HG02642 (cell line): ENCODE results near the gene TBC1D30.

Experiments used
- ATAC-seq: cut with Tn5 transposase; IDR thresholded peaks from one replicate; pipeline ENCODE4 v1.9.1; 2021; ENCODE audit warnings: mild to moderate bottlenecking; ENCODE audit not compliant: unreplicated experiment, poor library complexity

The TBC1D30 gene

DNA sequence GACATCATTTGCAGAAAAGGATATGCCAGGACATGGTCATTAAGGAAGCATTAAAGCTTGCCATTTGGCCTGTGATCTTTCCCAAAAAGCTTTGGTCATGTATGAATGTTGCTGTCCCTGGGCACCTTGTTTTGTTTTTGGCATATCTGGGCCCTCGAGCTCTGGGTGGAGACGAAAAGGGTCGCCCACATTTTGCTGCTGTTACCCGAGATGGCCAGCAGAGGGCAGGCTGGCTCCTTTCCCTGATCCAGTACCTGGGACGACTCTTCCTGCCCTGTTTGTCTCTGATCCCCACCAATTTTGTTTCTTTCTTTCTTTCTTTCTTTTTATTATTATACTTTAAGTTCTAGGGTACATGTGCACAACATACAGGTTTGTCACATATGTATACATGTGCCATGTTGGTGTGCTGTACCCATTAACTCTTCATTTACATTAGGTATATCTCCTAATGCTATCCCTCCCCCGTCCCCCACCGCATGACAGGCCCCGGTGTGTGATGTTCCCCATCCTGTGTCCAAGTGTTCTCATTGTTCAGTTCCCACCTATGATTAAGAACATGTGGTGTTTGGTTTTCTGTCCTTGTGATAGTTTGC is 22.2 kb upstream of the TBC1D30 start:
- ATAC-seq, result peak; percentile 62

DNA sequence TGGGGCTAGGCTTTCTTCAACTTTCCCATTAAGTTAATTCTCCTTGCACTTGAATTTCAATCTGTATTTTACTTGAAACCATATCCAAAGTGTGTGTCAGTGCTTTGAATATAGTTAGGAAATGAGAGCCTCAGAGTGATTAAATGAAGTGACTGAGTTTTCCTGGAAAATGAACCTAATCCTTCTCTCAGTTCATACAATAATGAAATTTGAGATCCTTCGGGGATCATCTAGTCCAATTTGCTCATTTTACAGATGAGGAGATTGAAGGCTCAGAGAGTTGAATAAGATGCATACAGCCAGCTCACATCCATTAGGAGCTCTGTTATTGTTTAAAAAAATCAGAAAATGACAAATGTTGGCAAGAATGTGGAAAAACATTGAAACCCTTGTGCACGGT is 18.3 kb upstream of the TBC1D30 start:
- no peak for ATAC-seq

DNA sequence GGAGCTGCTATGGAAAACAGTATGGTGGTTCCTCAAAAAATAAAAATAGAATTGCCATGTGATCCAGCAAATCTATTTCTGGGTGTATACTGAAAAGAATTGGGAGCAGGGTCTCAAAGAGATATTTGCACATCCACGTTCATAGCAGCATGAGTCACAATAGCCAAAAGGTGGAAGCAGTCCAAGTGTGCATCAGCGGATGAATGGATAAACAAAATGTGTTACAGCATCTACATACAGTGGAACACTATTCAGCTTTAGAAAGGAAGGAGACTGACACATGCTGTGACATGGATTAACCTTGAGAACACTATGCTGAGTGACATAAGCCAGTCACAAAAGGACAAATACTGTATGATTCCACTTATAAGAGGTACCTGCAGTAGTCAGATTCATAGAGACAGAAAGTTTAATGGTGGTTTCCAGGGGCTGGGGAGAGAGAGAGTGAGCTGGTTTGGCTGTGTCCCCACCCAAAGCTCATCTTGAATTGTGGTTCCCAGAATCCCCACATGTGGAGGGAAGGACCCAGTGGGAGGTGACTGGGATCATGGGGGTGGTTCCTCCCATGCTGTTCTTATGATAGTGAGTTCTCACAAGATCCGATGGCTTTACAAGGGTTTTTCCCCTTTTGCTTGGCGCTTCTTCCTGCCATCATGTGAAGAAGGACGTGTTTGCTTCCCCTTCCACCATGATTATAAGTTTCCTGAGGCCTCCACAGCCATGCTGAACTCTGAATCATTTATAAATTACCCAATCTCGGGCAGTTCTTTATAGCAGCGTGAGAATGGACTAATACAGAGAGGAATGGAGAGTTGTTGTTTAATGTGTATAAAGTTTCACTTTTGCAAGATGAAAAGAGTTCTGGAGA is 17.6 kb upstream of the TBC1D30 start:
- ATAC-seq, result no peak

DNA sequence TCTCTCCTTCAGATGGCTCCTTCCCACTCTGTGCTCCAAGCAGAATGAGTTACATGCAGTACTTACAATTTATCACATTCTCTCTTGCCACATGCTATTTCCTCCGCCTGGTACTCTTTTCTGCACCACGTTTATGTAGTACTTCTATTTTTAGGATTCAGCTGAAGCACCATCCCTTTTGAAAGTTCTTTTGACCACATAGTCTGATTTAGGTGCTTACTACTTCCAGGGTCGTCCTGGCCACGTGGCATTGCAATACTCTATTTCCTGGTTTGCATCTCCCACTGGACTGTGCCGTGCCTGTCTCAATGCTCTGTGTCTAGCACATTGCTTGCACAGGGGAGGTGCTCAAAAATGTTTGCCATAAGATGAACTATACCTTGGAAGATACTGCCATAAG is 16.3 kb upstream of the TBC1D30 start:
- no peak for ATAC-seq

DNA sequence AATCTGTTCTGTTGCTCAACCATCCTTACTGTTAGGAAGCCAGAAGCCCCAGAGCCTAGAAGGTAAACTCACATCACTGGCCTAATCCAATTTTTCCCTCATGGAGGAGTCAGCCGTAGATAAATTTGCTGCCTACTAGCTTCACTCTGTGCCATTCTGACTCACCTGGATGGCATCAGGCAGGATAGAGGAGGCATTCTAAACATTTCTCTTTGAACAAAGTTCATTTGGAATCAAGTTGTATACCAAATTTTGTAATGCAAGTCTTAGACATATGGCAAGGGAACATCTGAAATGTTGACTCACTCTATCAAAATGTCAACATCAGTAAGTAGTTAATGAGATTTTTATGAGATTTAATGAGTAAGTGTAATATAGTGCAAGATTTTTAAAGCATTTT is 13.6 kb upstream of the TBC1D30 start:
- no peak for ATAC-seq

DNA sequence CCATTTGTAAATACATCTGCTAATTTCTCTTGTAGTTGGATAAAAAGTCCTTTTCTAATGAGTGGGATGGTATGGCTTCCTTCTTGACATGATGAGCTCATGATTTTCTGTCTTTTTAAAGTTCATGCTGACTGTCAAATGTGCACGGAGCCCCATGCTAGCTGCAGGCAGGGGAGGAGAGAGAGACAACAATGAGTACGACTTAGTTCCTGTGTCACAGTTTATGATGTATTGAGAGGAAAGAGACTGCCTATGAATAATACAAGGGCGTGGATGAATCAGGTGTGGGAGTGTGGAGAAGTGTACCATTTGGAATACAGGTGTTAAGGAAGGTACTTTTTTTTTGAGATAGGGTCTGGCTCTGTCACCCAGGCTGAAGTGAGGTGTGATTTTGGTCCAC is 10.7 kb upstream of the TBC1D30 start:
- ATAC-seq, result no peak

DNA sequence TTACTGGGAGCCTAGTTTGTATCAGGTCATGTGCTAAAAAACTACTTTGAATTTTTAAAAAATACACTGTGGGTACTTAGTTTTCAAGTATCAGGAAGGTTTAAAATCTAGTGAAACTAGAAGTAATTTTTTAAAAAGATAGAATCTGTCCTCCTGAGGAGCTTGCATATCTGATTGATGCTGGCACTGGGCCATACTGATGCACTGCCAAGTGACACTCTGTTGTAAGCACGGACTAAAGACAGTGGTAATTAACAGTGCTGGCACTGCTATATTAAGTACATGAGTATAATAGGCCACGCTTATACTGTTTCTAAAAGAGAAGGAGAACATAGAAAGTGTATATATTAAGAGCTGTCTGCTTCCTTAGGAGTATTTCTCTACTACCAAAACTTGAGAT is 10.0 kb upstream of the TBC1D30 start:
- ATAC-seq, result no peak

DNA sequence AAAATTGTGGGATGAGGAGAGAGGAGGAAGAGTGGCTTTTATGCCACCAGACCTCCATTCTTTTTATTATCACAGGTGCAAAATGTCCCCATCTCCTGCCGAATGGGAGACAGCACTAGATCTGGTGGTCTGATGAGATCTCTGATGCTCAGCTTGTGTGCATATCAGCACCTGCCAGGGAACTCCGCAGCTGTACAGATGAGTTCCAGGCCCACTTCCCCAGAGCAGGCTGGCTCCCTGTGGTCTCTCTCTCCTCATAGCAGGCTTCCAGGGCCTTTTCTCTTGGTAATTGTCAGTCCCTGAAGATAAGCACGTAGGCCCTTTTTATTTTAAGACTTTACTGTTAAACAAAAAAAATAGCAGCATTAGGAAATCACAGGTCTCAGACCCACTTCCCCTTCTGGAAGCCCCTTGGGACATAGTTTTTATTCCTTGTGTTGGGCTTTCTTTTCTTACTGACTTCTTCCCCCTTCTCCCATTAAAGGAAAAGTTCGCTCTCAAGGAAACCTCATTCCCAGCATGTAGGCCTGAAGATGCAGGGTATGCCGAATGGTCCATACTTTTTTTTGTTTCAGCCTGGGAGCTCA is 4.5 kb upstream of the TBC1D30 start:
- no peak for ATAC-seq

DNA sequence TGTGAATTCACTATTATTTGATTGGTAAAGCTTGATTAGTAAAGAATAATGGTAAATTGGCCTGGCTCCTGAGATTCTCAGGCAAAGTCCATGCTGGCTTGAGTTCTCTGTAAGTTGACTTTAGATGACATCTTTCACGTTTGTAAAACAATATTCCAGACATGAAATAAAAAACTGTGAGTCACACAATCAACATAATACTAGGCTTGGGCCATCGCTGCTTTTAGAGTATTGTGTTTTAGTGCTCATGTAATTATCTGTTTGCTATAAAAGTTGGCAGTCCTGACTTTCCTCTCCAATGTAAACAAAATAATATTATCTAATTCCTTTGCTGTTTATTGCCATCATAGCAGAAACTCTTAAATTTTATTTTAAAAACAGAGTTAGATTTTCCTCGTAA is 3.9 kb upstream of the TBC1D30 start:
- no peak for ATAC-seq

DNA sequence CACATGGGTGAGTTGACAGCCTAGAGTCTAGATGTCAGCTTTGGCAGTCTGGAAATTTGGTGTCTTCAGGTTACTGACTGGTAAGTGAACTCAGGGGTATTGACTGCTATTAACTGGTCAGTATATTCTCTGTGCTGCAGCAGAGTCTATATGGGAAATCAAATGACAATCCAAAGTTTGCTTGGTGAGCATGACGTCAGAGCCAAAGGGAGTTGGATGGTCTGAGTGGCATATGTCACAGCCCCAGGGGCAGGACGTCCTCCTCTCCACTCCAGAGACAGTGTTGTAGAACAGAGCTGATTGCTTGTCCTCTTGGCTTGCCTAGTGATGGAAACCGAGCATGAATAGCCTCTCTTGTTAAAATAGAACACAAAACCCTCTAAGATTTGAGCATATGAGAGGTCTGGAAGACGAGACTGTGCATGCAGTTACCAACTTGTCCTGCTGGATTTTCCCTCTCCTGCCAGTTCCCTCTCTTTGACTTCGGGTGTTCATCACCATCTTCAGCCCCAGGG is 3.3 kb upstream of the TBC1D30 start:
- ATAC-seq, result no peak

DNA sequence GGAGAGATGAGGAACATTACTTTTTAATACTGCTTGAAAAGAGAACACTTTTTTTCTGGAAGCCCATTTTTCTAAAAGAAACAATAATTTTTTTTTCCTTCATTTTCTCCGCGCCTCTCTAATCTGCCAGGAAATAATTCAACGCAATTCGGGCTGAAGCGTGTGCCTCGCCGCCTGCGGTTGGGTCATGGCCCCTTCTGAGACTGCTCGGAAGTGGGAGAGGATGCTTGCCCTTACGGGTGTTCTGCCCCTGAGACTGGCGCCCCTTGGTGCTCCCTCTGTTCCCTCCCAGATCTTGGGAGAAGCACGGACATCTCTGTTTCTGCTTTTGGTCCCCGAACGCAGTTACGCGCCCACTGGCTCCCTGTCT is 332 bp upstream of the TBC1D30 start:
- ATAC-seq, result peak; percentile 28

DNA sequence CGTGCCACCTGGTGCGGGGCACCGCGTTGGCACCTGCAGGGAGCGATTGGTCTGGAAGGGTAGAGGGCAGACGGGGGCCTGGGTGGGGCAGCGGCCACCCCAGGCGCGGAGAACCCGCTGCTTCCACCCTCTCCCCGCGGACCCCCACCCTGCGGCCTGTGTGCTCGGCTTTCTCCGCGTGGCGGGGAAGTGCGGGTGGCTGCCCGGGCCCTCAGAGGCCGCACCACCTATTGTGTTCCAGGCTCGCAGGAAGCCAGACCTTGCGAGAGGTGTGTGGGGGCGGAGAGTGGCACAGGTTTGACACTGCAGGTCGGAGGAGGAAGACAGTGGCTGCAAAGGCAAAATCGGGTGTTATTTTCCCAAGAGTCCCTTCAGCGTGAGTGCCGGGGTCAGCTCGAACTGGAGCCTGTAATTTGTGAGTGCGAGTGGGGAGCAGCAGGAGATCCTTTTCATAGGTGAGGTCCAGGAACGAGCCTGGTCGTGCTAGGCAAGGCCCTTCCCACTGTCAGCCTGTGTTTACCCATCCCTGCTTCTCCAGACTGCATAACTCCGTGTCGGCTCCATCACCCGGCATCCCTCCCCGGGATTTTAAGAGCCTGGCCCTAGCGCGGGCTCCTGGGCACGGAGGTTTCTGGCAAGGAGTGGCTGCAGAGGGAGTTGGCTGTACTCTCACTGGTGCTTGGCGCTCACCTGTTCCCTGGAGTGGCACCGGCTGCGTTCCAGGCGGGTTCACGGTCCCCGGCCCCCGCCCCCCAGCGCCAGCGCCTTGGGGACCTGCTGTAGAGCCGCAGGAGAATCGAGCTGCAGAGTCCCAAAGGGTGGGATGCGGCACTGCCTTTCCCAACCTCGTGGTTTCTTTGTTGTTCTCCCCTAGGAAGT is 935 bp downstream of the TBC1D30 start:
- ATAC-seq, result peak; percentile 14

DNA sequence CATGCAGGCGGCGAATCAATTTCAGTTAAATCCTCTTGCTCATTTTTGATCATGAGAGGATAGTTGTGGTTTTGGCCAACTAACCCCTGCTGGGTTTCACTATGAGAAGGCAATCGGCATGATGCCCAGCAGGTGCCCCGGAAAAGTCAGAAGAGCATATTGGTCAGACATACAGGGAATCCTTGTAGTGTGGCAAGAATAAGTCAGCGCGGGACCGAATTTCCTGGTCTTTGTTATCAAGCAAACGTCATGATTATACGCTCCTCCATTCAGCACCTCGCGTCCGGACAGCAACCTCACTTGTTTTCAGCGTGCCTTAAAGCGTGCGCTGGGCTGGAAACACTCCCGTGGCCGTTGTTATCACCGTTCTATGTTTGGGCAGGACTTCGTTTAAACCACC is 1.8 kb downstream of the TBC1D30 start:
- ATAC-seq, result no peak

DNA sequence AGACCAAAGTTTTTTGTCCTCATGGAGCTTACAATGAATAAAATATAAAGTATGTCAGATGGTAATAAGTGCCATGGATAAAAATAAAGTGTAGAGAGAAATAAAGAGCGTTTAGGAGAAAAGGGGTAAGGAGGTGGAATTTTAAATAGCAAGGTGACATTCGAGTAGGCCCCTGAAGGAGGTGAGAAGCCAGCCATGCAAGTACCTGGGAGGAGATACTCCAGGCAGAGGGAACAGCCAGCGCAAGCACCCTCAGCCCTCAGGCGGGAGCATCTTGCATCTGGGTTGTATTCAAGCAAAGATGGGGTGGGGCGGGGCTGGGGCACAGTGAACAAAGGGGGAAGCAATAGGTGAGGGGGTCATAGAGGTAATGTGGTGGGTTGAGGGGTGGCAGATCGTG is 4.3 kb downstream of the TBC1D30 start:
- no peak for ATAC-seq

DNA sequence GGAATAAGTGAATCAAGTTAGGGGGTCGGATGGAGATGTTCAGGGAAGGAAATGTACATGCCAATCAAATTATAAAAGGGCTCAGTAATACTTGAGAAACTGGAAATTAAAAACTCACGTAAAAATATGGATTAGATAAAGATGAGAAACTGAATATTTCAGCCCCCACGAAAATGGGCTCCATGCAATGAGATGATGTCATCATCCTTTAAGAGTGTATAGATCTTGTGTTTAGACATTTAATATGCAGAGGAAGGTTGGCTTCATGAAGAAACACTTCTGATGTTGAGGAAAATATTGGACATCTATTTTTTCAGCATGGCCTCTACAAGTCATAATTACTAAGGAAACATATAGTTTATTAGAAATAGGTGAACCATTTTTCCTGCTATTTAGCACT is 9.5 kb downstream of the TBC1D30 start:
- ATAC-seq, result no peak

DNA sequence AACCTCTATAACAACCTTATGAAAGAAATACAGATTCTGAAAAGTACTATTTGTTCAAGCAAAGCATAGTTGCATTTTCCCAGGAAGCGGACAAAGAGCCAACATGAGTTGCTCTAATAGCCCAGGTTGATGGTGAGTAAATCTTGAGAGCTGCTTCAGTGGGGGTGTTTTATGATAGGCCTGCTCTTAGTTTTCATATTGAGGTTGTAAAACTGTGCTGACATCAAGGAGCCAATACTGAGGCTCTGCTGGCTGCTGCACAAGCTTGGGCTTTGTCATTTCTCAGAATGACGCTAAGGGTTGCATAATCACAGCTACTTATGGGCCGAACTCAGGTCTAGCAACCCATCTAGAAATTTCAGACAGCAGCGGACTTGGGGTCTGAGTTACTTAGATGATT is 11.5 kb downstream of the TBC1D30 start:
- ATAC-seq, result no peak

DNA sequence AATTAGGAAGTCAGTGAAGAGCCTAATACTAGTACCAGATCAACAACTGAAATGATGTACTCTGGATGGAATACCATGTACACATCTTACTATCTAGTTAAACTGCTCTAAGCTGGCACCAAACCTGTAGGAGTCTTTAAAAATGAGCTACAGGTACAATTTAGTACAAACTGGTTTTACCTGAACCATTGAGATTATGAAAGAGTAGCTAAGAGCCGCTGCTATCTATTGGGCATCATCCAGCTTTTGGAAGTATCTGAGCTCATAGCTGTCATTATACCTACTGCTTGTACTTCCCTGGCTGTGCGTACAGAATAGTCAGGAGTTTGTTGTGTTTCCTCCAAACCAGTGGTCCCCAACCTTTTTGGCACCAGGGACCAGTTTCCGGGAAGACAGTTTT is 12.4 kb downstream of the TBC1D30 start:
- ATAC-seq, result no peak

DNA sequence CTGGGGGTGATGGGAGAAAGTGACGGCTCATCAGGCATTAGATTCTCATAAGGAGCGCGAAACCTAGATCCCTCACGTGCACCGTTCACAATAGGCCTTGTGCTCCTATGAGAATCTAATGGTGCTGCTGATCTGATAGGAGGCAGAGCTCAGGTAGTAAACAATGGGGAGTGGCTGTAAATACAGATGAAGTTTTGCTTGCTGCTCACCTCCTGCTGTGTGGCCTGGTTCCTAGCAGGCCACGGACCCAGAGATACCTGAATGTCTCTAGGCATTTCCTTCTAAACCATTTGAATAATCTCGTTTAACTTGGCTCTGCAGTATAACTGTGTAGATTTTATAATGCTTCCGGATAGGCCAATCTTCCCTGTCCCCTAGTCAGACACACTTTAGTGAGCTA is 13.0 kb downstream of the TBC1D30 start:
- no peak for ATAC-seq

DNA sequence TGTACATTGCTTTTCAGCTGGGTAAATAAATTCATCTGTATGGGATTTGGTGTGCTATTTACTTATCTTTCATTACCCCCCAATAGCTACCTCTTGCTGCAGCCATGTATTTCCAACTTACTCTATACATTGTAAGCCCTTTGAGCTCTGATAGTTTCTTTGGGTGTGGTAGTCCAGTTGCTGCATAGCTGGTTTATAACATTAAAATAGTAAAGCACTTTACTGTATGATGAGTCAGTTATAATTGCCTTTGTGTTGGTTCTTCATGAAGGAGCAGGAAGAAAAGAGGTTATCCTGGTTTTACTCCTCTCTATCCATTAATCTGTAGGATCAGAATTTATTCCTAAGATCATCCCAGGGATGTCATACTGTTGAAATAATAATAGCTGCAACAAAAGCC is 15.7 kb downstream of the TBC1D30 start:
- ATAC-seq, result no peak

DNA sequence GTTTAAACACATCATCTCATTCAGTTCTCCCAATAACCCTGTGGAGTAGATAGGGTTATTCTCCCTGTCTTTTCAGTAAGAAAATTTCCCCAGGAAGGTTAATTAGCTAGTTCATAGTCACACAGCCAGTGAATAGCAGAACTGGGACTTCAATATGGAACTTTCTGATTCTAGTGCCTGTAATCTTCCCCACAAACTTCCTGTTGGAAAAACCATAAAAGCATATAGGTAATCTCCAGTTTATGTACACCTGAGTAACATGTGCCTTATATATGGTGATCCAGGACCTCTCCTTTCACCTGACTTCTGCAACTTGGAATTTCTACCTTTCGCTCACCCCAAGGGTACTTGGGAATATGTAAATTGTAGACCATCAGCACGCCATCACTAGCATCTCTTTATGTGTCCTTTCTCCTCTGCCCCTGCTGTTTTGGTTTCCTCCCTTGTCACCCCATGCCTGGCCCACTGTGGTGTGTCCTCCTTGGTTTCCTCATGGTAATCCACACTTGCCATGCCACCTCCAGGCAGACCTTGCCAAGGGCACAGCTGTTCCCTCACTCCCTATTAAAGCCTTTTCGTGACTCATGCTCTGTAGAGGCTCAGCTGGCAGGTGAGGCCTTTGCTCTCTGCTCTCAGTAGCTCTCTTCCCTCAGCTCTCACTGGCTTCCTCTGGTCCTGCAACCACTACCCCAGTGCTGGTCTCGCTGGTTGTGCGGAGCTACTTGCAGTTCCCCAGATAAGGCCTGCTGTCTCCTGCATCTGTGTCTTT is 16.7 kb downstream of the TBC1D30 start:
- no peak for ATAC-seq
